GM19023 (cell line): ENCODE results near the gene DES.
A peak's percentile ranks its signal among the peaks of the same experiment; 100 is the strongest.
"Not testable (repeated sequence)": the region's sequence is repeated elsewhere in the genome, so short reads cannot be mapped to it uniquely, and the experiment has no call there.

Experiments
- ATAC-seq: cut with Tn5 transposase; IDR thresholded peaks from one replicate; pipeline ENCODE4 v1.9.1; 2021; ENCODE audit warnings: mild to moderate bottlenecking, moderate library complexity; ENCODE audit not compliant: unreplicated experiment

The DES gene

GRCh38 chr2:219418155-219419011 is at the start of gene DES:
Gene DES, plus strand, starts transcription at chr2:219418377. Its CDS starts 86 bp downstream, at chr2:219418463.
- no peak for ATAC-seq

- no peak for ATAC-seq
These were observed 49.4 kb upstream of the DES start for GRCh38 chr2:219368690-219369191.

GRCh38 chr2:219369447-219369861 is 48.7 kb upstream of the DES start:
- ATAC-seq = no peak

GRCh38 chr2:219378163-219378851 is 39.9 kb upstream of the DES start:
- ATAC-seq = no peak

- ATAC-seq = no peak
These were observed 37.3 kb upstream of the DES start for GRCh38 chr2:219380926-219381325.

- no peak for ATAC-seq
These were observed 36.7 kb upstream of the DES start for GRCh38 chr2:219381448-219381847.

GRCh38 chr2:219384083-219384713 is 34.0 kb upstream of the DES start:
- no peak for ATAC-seq

GRCh38 chr2:219384859-219385258 is 33.3 kb upstream of the DES start:
- ATAC-seq = no peak

GRCh38 chr2:219385958-219386520 is 32.1 kb upstream of the DES start:
- no peak for ATAC-seq

GRCh38 chr2:219386532-219387280 is 31.5 kb upstream of the DES start:
- ATAC-seq = no peak

- peak; percentile 69 for ATAC-seq
These were observed 30.7 kb upstream of the DES start, which contains the start of gene DNPEP for GRCh38 chr2:219387306-219388120. Gene DNPEP, minus strand, starts transcription at chr2:219387912. Its CDS starts 118 bp downstream, at chr2:219387794.

GRCh38 chr2:219388121-219388906 is 29.9 kb upstream of the DES start:
- ATAC-seq = peak; percentile 76

- ATAC-seq = no peak
These were observed 29.3 kb upstream of the DES start for GRCh38 chr2:219388907-219389156.

GRCh38 chr2:219392754-219393153 is 25.4 kb upstream of the DES start:
- no peak for ATAC-seq

- ATAC-seq = not testable (repeated sequence)
These were observed 23.1 kb upstream of the DES start for GRCh38 chr2:219395056-219395455.

- no peak for ATAC-seq
These were observed 22.6 kb upstream of the DES start for GRCh38 chr2:219395609-219396008.

- no peak for ATAC-seq
These were observed 21.2 kb upstream of the DES start for GRCh38 chr2:219396863-219397457.

GRCh38 chr2:219398721-219399363 is 19.3 kb upstream of the DES start:
- ATAC-seq = no peak
